Calu3 (cell line): ENCODE results near the gene RAB42. TPM values are rescaled to one million over a fixed set of nuclear protein-coding genes. Genes with fewer than 3 reads are reported as not detected.
"Not testable (repeated sequence)": the region's sequence is repeated elsewhere in the genome, so short reads cannot be mapped to it uniquely, and the experiment has no call there.

ENCODE experiments used
- BruUV-seq: library from RNA; stranded (reverse); fragments of 400-500 nt; replicated peaks from 2 replicates; lab custom pipeline; 2021; lab: Mats Ljungman, UMichigan
- CTCF ChIA-PET: fragments of 300-600 bp; sonication (Branson Sonifier 250); formaldehyde crosslinking; loops from one replicate; lab custom pipeline; 2022; ENCODE audit warnings: antibody characterized with exemption; lab: Charles Lee
- DNase-seq: peaks from one replicate; pipeline ENCODE4 v3.0.0; 2022
- H3K27ac Mint-ChIP-seq: one replicate; pipeline ENCODE4 v1.8.0; 2022; ENCODE audit warnings: mixed read lengths; ENCODE audit not compliant: unreplicated experiment
- H3K27me3 Mint-ChIP-seq: one replicate; pipeline ENCODE4 v1.8.0; 2022; ENCODE audit warnings: mixed read lengths; ENCODE audit not compliant: unreplicated experiment
- H3K36me3 Mint-ChIP-seq: one replicate; pipeline ENCODE4 v1.8.0; 2022; ENCODE audit warnings: mild to moderate bottlenecking, moderate library complexity, mixed read lengths; ENCODE audit not compliant: insufficient read depth, unreplicated experiment
- H3K4me1 Mint-ChIP-seq: one replicate; pipeline ENCODE4 v1.8.0; 2022; ENCODE audit warnings: mild to moderate bottlenecking, low read depth, mixed read lengths; ENCODE audit not compliant: unreplicated experiment
- H3K4me3 Mint-ChIP-seq: one replicate; pipeline ENCODE4 v1.8.0; 2022; ENCODE audit warnings: mild to moderate bottlenecking, low read depth, moderate library complexity, mixed read lengths; ENCODE audit not compliant: unreplicated experiment
- H3K9me3 Mint-ChIP-seq: one replicate; pipeline ENCODE4 v1.8.0; 2022; ENCODE audit warnings: low read depth, mixed read lengths; ENCODE audit not compliant: unreplicated experiment
- CTCF ChIP-seq: fragments of 200-600 bp; IDR thresholded peaks from one replicate; pipeline ENCODE4 v1.8.0; 2022; ENCODE audit warnings: antibody characterized with exemption; ENCODE audit not compliant: unreplicated experiment
- intact Hi-C: fragments of 100-400 bp; cut with micrococcal nuclease; formaldehyde crosslinking; loops from one replicate; pipeline ENCODE4 v1.10.0; 2022; ENCODE audit not compliant: unreplicated experiment
- total RNA-seq: library from RNA; stranded (reverse); gene quantifications from 2 replicates; pipeline ENCODE4 v1.2.3, GENCODE V29; 2022

Gene RAB42
- total RNA-seq, 1 experiment from 2014 or later, result 1.1 TPM

- no peaks in the 10 kb centered on the region for H3K27me3 Mint-ChIP-seq
- peak overlapping the region; percentile 69 for H3K4me3 Mint-ChIP-seq
- no peaks in the 10 kb centered on the region for H3K4me1 Mint-ChIP-seq
- intact Hi-C loops, result no loop called here
- CTCF ChIA-PET, result interaction anchor here (0.7 kb wide), 2 partner anchors 10 to 116 kb away, joined by 3 read pairs; no protein-coding TSS in a partner anchor
- H3K27ac Mint-ChIP-seq, result no peak overlapping the region
- H3K36me3 Mint-ChIP-seq, result peaks cover 12% of the 10 kb centered on the region
- H3K9me3 Mint-ChIP-seq, result no peaks in the 10 kb centered on the region
- peak; percentile 17 for DNase-seq
- no peak for TF ChIP-seq CTCF
- no TSS peak for BruUV-seq
Observed at GRCh38 chr1:28592321-28593071, 431 bp downstream of the RAB42 start.

- CTCF ChIA-PET, H3K9me3 Mint-ChIP-seq, H3K4me1 Mint-ChIP-seq, H3K27me3 Mint-ChIP-seq, H3K4me3 Mint-ChIP-seq, intact Hi-C loops, H3K27ac Mint-ChIP-seq, DNase-seq, BruUV-seq: not testable (repeated sequence)
- H3K36me3 Mint-ChIP-seq, result peaks cover 12% of the 10 kb centered on the region
Observed at GRCh38 chr1:28593988-28594356, 1.9 kb downstream of the RAB42 start.

- H3K9me3 Mint-ChIP-seq, CTCF ChIA-PET, BruUV-seq, H3K4me3 Mint-ChIP-seq, H3K27ac Mint-ChIP-seq, intact Hi-C loops, DNase-seq, H3K27me3 Mint-ChIP-seq: not testable (repeated sequence)
- Mint-ChIP-seq H3K4me1 (peaks cover 11% of the 10 kb centered on the region), H3K36me3 (peaks cover 12% of the 10 kb centered on the region)
Observed at GRCh38 chr1:28594686-28595411, 2.8 kb downstream of the RAB42 start.

GRCh38 chr1:28595412-28596191, 3.5 kb downstream of the RAB42 start:
- BruUV-seq, result no TSS peak
- CTCF ChIA-PET, result no interaction called here
- Mint-ChIP-seq H3K9me3 (no peaks in the 10 kb centered on the region), H3K27me3 (no peaks in the 10 kb centered on the region), H3K4me1 (peaks cover 11% of the 10 kb centered on the region), H3K27ac (no peak overlapping the region), H3K4me3 (no peak overlapping the region), H3K36me3 (peaks cover 17% of the 10 kb centered on the region)
- DNase-seq, result no peak
- TF ChIP-seq CTCF, result no peak
- intact Hi-C loops, result no loop called here

GRCh38 chr1:28596276-28596675, 4.2 kb downstream of the RAB42 start:
- H3K27me3 Mint-ChIP-seq, intact Hi-C loops, DNase-seq, H3K4me3 Mint-ChIP-seq, H3K9me3 Mint-ChIP-seq, CTCF ChIA-PET, BruUV-seq, H3K27ac Mint-ChIP-seq: not testable (repeated sequence)
- H3K36me3 Mint-ChIP-seq, result peaks cover 18% of the 10 kb centered on the region
- H3K4me1 Mint-ChIP-seq, result peaks cover 13% of the 10 kb centered on the region
